ENCODE results near the gene MAPK10.
"Not testable (repeated sequence)": the region's sequence is repeated elsewhere in the genome, so short reads cannot be mapped to it uniquely, and the experiment has no call there.

MAPK10 gene

GRCh38 chr4:86344127-86344526, 15.7 kb downstream of the MAPK10 start:
- no peak for DNase-seq (ENCODE audit: extremely low read depth in 1 of 2, low read depth in 1 of 2)

- DNase-seq (ENCODE audit: extremely low read depth in 1 of 2, low read depth in 1 of 2), result no peak
Observed at GRCh38 chr4:86338989-86339388, 20.9 kb downstream of the MAPK10 start.

GRCh38 chr4:86338521-86338920, 21.3 kb downstream of the MAPK10 start:
- no peak for DNase-seq (ENCODE audit: extremely low read depth in 1 of 2, low read depth in 1 of 2)

GRCh38 chr4:86334020-86334750, 25.7 kb downstream of the MAPK10 start:
- no peak for DNase-seq (ENCODE audit: extremely low read depth in 1 of 2, low read depth in 1 of 2)

- no peak for DNase-seq (ENCODE audit: extremely low read depth in 1 of 2, low read depth in 1 of 2)
Observed at GRCh38 chr4:86333236-86333635, 26.6 kb downstream of the MAPK10 start.

GRCh38 chr4:86330961-86331742, 28.7 kb downstream of the MAPK10 start:
- no peak for DNase-seq (ENCODE audit: extremely low read depth in 1 of 2, low read depth in 1 of 2)

GRCh38 chr4:86330411-86330810, 29.4 kb downstream of the MAPK10 start:
- DNase-seq (ENCODE audit: extremely low read depth in 1 of 2, low read depth in 1 of 2), result not testable (repeated sequence)

GRCh38 chr4:86329431-86329830, 30.4 kb downstream of the MAPK10 start:
- no peak for DNase-seq (ENCODE audit: extremely low read depth in 1 of 2, low read depth in 1 of 2)

- no peak for DNase-seq (ENCODE audit: extremely low read depth in 1 of 2, low read depth in 1 of 2)
Observed at GRCh38 chr4:86326400-86326799, 33.5 kb downstream of the MAPK10 start.

- DNase-seq (ENCODE audit: extremely low read depth in 1 of 2, low read depth in 1 of 2), result no peak
Observed at GRCh38 chr4:86319390-86319789, 40.5 kb downstream of the MAPK10 start.

- no peak for DNase-seq (ENCODE audit: extremely low read depth in 1 of 2, low read depth in 1 of 2)
Observed at GRCh38 chr4:86315579-86315978, 44.3 kb downstream of the MAPK10 start.

- DNase-seq (ENCODE audit: extremely low read depth in 1 of 2, low read depth in 1 of 2), result no peak
Observed at GRCh38 chr4:86313656-86314055, 46.2 kb downstream of the MAPK10 start.

GRCh38 chr4:86307432-86307831, 52.4 kb downstream of the MAPK10 start:
- no peak for DNase-seq (ENCODE audit: extremely low read depth in 1 of 2, low read depth in 1 of 2)

GRCh38 chr4:86306816-86307215, 53.0 kb downstream of the MAPK10 start:
- DNase-seq (ENCODE audit: extremely low read depth in 1 of 2, low read depth in 1 of 2), result no peak

- no peak for DNase-seq (ENCODE audit: extremely low read depth in 1 of 2, low read depth in 1 of 2)
Observed at GRCh38 chr4:86302830-86303229, 57.0 kb downstream of the MAPK10 start.

GRCh38 chr4:86302251-86302650, 57.6 kb downstream of the MAPK10 start:
- DNase-seq (ENCODE audit: extremely low read depth in 1 of 2, low read depth in 1 of 2), result no peak

GRCh38 chr4:86300516-86300915, 59.3 kb downstream of the MAPK10 start:
- no peak for DNase-seq (ENCODE audit: extremely low read depth in 1 of 2, low read depth in 1 of 2)

- no peak for DNase-seq (ENCODE audit: extremely low read depth in 1 of 2, low read depth in 1 of 2)
Observed at GRCh38 chr4:86296865-86297264, 63.0 kb downstream of the MAPK10 start.

GRCh38 chr4:86294883-86295282, 65.0 kb downstream of the MAPK10 start:
- DNase-seq (ENCODE audit: extremely low read depth in 1 of 2, low read depth in 1 of 2), result no peak

GRCh38 chr4:86291180-86291579, 68.7 kb downstream of the MAPK10 start:
- DNase-seq (ENCODE audit: extremely low read depth in 1 of 2, low read depth in 1 of 2), result no peak

GRCh38 chr4:86286726-86287125, 73.1 kb downstream of the MAPK10 start:
- DNase-seq (ENCODE audit: extremely low read depth in 1 of 2, low read depth in 1 of 2), result no peak

GRCh38 chr4:86283371-86283770, 76.5 kb downstream of the MAPK10 start:
- DNase-seq (ENCODE audit: extremely low read depth in 1 of 2, low read depth in 1 of 2), result no peak
